ENCODE measurements around the gene PRDM2.

PRDM2 gene

DNA sequence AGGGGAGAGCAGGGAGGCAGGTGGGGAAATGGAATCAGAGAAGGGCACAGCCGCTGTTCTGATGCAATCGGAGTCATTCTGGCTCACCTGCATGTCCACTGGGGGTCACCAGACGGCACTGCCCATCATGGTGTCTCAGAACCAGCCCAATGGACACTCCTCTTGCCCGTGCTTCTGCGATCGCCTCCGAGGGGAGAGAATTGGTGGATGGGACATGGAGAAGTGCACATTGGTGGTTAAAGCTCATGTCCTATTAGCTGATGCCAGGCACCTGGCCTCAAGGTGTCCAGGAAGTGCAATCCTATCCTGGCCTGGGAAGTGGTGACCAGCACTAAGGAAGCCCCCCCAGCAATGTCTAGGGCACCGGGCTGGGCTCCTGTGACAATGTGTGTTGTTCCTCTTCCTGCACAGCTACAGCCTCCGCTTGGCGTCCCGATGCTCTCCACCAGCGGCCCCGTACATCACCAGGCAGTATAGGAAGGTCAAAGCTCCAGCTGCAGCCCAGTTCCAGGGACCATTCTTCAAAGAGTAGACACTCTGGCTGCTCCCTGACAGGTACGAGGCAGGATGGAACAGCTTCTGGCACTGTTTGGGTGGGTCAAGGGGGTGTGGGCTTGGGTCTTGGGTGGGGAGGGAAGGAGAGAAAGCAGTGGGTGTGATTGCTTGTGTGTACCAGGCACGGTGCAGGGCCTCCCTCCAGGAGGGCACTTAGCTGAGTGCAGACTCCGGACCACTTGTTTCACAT lies 116.2 kb downstream of the PRDM2 start:
- no peak for DNase-seq (ENCODE audit: low spot score)

DNA sequence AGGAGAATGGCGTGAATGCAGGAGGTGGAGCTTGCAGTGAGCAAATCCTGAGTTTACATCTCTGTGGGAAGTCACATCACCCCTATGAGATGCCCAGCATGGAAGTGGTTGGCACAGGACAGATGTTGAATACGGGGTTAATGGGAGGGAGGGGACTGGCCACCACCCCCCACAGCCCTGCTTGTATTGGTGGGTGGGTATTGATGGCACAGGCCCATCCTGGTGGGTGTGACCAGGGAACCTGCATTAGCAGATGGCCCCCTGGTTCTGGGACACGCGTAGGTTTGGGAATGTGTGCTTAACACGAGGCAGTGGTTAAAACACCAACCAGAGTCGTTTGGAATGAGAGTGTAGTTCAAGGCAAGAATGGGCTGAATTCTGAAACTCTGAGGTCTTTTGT lies 117.9 kb downstream of the PRDM2 start:
- no peak for DNase-seq (ENCODE audit: low spot score)

DNA sequence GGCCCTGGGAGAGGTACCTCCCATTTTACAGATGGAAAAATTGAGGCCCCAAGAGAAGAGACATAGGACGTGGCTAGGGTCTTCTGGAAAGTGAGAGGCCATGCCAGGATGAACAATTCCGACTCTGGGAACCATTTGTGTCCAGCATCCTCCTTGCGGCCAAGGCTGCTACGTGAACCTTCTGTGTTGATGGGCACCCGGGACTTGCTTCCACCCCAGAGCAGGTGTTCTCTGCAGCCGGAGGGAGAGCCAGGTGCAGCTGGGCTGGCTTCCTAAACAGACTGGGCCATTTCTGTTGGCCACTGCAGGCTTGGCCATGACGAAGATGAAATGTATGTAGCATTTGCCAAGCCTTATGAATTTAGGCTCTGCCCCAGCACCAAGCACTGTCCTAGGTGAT lies 118.9 kb downstream of the PRDM2 start:
- no peak for DNase-seq (ENCODE audit: low spot score)

DNA sequence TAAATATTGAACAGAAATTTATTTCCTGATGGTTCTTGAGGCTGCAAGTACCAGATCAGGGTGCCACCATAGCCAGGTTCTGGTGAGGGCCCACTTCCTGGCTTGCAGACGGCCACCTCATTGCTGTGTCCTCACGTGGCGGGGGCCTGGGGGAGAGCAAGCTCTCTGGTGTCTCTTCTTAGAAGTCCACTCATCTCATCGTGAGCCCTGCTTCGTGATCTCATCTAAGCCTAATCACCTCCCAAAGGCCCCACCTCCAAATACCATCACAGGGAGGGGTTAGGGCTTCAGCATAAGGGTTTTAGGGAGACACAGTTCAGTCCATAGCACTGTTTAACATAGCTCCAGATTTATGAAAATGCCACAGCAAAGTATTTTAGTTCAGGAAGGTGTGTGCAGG lies 119.7 kb downstream of the PRDM2 start:
- DNase-seq (ENCODE audit: low spot score), result no peak

DNA sequence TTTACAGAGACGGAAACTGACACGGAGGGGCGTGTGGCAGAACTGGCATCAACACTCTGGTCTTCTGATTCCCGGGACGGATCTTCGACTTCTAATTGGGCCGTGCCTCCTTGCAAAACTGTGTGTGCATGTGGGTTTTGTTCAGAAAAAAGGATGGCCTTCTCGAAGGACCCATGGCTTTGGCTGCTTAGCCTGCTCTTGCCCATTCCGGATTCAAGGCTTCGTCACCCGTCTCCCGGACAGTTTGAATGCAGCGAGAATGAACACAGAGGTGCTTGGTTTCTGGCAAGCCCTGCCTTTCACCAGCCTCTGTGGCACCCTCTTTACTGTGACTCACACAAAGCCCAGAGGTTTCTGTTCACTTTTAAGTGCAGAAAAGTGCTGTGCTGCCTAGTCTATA lies 120.1 kb downstream of the PRDM2 start:
- DNase-seq (ENCODE audit: low spot score), result no peak

DNA sequence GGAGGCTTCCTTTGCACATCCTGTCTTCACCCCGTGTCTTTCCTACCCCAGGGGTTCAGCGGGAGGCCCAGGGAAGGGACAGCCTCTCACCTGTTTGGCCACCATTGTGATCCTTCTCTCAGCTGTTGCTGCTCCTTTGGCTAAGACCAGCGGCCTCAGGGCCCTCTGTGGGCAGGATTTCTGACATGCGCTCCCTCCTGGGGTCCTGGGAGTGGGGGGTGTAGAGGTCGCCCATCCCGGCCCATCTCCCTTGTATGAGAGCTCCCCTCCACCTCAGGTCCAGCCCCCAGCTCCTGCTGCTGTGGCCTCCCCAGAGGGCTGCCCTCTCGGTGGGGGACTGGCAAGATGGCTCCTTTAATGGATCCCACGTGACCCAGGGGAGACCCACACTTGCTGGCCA lies 120.5 kb downstream of the PRDM2 start:
- no peak for DNase-seq (ENCODE audit: low spot score)

GRCh38 chr1:13823126-13823880 lies 123.3 kb downstream of the PRDM2 start:
- no peak for DNase-seq (ENCODE audit: low spot score)

- no peak for DNase-seq (ENCODE audit: low spot score)
Observed at GRCh38 chr1:13823936-13824335, 123.9 kb downstream of the PRDM2 start.

- DNase-seq (ENCODE audit: low spot score), result no peak
Observed at GRCh38 chr1:13824626-13825025, 124.6 kb downstream of the PRDM2 start.

- no peak for DNase-seq (ENCODE audit: low spot score)
Observed at GRCh38 chr1:13825033-13825432, 125.0 kb downstream of the PRDM2 start.

DNA sequence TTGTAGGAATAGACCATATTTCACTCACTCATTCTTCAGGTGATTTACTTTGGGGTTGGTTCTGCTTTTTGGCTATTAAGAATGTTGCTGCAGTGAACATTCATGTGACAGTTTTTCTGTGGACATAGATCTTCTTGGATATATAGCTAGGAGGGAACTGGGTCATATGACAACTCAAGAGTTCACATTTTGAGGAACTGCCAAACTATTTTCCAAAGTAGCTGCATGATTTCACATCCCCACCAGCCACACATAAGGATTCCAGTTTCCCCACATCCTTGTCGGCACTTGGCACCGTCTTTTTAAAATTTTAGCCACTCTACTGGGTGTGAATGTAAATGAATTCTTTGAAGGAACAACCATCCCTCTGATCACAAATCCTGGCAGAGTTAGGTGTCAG lies 126.0 kb downstream of the PRDM2 start:
- no peak for DNase-seq (ENCODE audit: low spot score)

- DNase-seq (ENCODE audit: low spot score), result no peak
Observed at GRCh38 chr1:13826591-13826990, 126.6 kb downstream of the PRDM2 start.

DNA sequence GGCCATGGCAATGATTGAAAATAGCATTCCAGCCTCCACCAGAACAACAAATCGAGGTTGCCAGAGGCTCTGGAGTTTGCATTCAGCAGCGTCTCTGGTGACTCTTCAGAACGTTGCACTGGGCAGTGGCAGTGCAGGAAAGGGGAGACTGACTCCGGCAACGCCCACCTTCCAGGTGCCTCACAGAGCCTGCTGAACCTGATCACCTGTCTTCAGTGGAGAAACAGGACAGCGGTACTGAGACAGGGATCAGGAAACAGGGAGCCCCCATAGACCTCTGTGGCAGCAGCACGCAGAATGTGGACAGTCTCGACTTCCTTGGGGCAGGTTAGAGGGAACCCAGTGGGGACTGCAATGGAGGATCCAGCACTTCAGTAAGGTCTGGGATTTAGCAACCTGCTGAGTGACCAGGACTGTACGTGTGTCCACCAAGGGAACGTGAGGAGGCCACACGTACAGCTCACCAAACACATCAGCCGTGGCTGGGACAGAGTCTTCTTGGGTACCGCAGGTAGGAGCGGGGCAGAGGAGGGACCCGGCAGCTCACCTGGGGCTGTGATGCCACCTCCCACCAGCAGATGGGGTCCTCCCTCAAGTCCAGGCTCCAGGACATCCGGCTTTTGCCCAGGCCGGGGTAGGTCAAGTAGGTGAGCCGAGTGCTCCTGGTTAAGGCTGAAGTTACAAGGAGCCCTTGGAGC lies 128.6 kb downstream of the PRDM2 start:
- DNase-seq (ENCODE audit: low spot score), result peak; percentile 44

DNA sequence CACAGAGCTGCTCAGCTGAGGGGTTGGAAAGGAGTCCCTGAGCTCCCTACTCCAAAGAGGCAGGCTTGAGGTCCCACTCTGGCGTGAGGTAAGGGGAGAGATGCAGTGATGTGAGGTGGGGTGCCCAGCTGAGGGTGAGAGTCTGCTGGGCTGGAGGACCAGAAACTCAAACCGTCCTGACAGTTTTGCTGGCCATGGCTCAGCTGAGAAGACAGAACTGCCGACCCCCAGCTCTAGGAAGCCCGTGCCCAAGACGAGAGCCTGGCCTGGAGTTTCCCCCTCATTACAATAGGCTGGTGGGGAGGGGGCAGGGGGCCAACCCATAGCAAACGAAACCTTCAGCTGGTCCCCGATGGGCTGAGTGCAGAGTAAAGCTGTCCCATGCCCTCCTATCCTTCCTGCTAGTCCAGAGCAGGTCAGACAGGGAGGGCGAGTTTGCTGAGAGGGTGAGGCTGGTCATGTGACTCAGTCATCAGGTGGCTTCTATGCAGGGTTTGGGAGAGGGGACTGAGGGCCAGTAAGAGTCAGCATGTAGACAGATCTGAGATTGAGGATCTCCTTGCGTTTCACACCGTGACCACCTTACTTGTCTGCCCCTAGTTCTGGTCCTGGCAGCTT lies 129.3 kb downstream of the PRDM2 start:
- no peak for DNase-seq (ENCODE audit: low spot score)

DNA sequence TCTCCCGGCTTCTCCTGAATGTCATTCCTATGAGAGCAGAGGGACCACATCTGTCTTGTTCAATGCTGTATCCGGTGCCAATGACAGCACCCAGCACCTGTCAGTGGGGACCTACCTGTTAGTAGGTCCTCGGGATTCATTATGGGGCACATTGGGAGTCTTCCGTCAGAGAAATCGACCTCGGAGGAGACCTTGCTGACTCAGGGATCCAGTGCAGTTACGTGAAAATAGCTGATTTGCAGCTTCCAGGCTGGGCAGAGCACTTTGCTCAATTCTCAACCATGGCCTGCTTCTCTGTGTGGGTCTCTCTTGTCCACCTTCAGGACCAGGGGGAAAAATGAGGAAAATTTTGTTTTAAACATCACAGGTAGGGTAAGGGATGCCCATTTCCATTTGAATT lies 130.2 kb downstream of the PRDM2 start:
- DNase-seq (ENCODE audit: low spot score), result no peak

DNA sequence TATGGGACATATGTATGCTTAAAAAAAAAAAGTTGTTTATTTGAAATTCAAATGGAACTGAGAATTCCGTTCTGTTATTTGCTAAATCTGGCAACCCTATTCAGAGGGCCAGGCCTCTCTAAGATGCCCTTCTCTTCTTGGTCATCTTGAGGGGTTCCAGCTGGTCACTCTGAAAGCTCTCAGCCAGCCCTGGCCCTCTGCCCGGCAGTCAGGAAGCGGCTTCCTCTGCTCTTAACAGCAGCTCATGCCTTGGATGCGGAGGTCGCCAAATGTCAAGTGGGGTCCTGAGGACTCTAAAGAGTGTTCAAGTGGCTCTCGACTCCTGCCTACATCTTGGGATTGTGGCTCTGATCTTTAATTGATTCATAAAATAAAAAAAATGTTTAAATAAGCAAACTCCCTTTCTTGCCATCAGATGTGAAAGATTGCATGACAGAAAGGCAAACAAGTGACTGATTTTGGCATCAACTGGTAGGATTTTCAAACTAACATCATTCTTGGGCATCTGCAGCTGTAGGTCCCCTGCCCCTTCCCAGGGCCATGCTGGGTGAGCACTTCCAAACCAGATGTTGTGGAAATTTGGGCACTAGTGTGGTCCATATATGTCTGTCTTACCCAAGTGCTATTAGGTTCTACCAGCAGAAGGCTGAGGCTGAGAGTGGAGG lies 130.8 kb downstream of the PRDM2 start:
- no peak for DNase-seq (ENCODE audit: low spot score)

DNA sequence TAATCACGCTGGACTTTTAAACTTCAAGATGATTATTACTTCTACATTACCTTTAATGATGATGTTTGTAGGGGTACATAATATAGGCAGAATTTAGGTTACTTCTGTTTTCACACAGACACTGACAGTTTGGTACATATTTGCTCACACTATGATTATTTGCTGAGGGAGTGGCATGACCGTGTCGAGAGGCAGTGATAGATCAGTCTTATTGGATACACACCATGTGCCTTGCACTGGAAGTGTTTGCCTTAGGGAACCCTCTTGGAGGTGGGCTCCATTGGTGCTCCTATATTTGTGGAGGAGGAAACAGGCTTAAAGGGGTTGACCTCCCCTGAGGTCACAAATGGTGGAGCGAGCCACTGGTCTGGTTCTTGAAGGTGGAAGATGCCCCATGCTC lies 132.1 kb downstream of the PRDM2 start:
- no peak for DNase-seq (ENCODE audit: low spot score)

DNA sequence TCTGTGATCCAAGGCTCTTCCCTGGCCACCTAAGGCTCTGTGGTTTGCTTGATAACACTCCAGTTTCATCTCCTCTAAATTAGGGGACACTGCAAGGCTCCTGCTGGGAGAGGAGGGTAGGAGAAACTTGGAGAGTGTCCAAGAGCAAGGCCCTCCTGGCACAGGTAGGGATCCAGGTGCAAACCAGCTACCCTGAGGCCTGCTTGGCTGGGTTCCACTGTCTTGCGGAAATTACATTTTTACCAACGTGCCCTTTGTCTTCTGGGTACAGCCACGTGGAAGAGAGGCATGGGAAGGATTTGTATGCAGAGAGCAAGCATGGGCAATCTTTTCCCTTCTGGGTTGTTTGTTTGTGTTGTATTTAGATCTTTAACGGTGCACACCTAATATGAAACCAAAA lies 132.5 kb downstream of the PRDM2 start:
- no peak for DNase-seq (ENCODE audit: low spot score)

- DNase-seq (ENCODE audit: low spot score), result no peak
Observed at GRCh38 chr1:13836136-13836535, 136.1 kb downstream of the PRDM2 start.

GRCh38 chr1:13836631-13837030 lies 136.6 kb downstream of the PRDM2 start:
- DNase-seq (ENCODE audit: low spot score), result no peak

DNA sequence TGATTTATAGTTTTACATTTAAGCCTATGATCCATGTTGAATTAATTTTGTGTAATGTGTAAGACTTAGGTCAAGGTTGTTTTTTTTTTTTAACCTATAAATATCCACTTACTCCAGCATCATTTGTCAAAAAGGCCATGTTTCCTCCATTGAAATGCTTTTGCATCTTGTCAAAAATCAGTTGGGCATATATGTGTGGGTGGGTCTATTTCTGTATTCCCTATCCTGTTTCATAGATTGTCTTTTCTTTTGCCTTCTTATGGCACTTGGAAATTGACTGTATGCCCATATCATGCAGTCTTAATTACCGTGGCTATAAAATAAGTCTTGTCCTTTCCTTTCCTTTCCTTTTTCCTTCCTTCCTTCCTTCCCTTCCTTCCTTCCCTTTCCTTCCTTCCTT lies 138.2 kb downstream of the PRDM2 start:
- no peak for DNase-seq (ENCODE audit: low spot score)

DNA sequence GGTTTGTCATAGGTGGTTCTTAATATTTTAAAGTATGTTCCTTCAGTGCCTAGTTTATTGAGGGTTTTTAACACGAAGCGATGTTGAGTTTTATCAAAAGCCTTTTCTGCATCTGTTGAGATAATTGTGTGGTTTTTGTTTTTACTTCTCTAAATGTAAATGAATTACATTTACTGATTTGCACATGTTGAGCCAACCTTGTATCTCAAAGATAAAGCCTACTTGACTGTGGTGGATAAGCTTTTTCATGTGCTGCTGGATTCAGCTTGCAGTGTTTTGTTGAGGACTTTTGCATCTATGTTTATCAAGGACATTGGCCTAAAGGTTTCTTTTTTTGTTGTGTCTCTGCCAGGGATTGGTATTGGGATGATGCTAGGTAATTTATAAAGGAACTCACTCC lies 142.5 kb downstream of the PRDM2 start:
- DNase-seq (ENCODE audit: low spot score), result no peak

Data from HuH-7.5 (cell line).